ENCODE measurements around the gene ST7. TPM values are rescaled to one million over a fixed set of nuclear protein-coding genes. Genes with fewer than 3 reads are reported as not detected.
"Not testable (repeated sequence)": the region's sequence is repeated elsewhere in the genome, so short reads cannot be mapped to it uniquely, and the experiment has no call there.

The ST7 gene
- total and polyA plus RNA-seq, 8 donors = 7.5 to 49.0 (median 16.1) TPM

DNA sequence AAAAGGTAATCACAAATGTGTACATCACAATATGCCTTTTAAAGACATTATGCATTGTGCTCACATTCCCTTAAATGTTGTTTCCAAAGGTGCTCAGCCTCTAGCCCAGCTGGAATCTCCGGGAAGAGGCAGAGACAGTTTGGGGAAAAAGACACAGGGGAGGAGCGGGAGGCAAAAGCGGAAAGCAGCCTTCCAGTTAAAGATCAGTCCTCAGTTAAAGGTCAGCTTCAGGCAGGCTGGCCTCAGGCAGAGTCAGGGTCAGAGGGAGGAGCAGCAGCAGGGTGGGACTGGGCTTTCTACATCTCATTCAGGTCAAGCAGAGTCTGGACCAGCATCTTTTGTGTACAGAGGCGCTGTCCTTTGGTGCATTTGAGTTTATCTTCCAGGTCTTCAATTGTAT, 18.6 kb downstream of the ST7 start:
- WGBS, 5 donors = 86 to 96% (median 93%) methylated on average over 4 of the region's 4 CpGs

GRCh38 chr7:116975024-116975423, 21.7 kb downstream of the ST7 start:
- H3K4me3 ChIP-seq; H3K36me3 ChIP-seq; H3K27me3 ChIP-seq; H3K9me3 ChIP-seq; H3K27ac ChIP-seq; intact Hi-C loops (cut with DNase I; ENCODE audit: low total_unique reads); H3K4me1 ChIP-seq; DNase-seq: not testable (repeated sequence)
- WGBS, 5 donors = 78 to 100% (median 89%) methylated on average over 3 of the region's 3 CpGs

More for the DNA sequence above, 18.6 kb downstream of the ST7 start:
- TF ChIP-seq, protein P1, sequence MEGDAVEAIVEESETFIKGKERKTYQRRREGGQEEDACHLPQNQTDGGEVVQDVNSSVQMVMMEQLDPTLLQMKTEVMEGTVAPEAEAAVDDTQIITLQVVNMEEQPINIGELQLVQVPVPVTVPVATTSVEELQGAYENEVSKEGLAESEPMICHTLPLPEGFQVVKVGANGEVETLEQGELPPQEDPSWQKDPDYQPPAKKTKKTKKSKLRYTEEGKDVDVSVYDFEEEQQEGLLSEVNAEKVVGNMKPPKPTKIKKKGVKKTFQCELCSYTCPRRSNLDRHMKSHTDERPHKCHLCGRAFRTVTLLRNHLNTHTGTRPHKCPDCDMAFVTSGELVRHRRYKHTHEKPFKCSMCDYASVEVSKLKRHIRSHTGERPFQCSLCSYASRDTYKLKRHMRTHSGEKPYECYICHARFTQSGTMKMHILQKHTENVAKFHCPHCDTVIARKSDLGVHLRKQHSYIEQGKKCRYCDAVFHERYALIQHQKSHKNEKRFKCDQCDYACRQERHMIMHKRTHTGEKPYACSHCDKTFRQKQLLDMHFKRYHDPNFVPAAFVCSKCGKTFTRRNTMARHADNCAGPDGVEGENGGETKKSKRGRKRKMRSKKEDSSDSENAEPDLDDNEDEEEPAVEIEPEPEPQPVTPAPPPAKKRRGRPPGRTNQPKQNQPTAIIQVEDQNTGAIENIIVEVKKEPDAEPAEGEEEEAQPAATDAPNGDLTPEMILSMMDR (IDR thresholded peaks at IDR 0.05) = no peak
- no peaks in the 10 kb centered on the region for H3K36me3 ChIP-seq
- no peak overlapping the region for H3K4me3 ChIP-seq
- peaks cover 0 to 21% (median 5%) of the 10 kb centered on the region in 4 donors for H3K4me1 ChIP-seq
- DNase-seq = no peak
- intact Hi-C loops (cut with DNase I; ENCODE audit: low total_unique reads) = no loop called here
- H3K27me3 ChIP-seq = no peaks in the 10 kb centered on the region
- no peak overlapping the region for H3K27ac ChIP-seq
- H3K9me3 ChIP-seq = no peaks in the 10 kb centered on the region

GRCh38 chr7:116977172-116977571, 23.9 kb downstream of the ST7 start:
- Histone ChIP-seq H3K27ac (no peak overlapping the region), H3K9me3 (no peaks in the 10 kb centered on the region), H3K4me3 (no peak overlapping the region), H3K27me3 (no peaks in the 10 kb centered on the region), H3K36me3 (no peaks in the 10 kb centered on the region), H3K4me1 (peaks cover 0 to 4% (median 0%) of the 10 kb centered on the region in 4 donors)
- WGBS, 5 donors = 89 to 97% (median 95%) methylated on average over 1 of the region's 1 CpG
- DNase-seq = no peak
- intact Hi-C loops (cut with DNase I; ENCODE audit: low total_unique reads) = no loop called here
- TF ChIP-seq EP300 (IDR thresholded peaks at IDR 0.05) (no peak), POLR2AphosphoS5 (IDR thresholded peaks at IDR 0.05) (no peak), POLR2A (IDR thresholded peaks at IDR 0.05) (no peak)
- TF ChIP-seq, protein P1 (IDR thresholded peaks at IDR 0.05) = no peak

- no peaks in the 10 kb centered on the region for H3K9me3 ChIP-seq
- intact Hi-C loops (cut with DNase I; ENCODE audit: low total_unique reads) = no loop called here
- 69 to 91% (median 88%) methylated on average over 1 of the region's 1 CpG for WGBS, 5 donors
- H3K36me3 ChIP-seq = no peaks in the 10 kb centered on the region
- TF ChIP-seq, protein P1 (IDR thresholded peaks at IDR 0.05) = no peak
- H3K27me3 ChIP-seq = no peaks in the 10 kb centered on the region
- H3K4me1 ChIP-seq = peaks cover 0 to 4% (median 0%) of the 10 kb centered on the region in 4 donors
- no peak overlapping the region for H3K27ac ChIP-seq
- DNase-seq = no peak
- H3K4me3 ChIP-seq = no peak overlapping the region
Observed at GRCh38 chr7:116978006-116978405, 24.7 kb downstream of the ST7 start.

DNA sequence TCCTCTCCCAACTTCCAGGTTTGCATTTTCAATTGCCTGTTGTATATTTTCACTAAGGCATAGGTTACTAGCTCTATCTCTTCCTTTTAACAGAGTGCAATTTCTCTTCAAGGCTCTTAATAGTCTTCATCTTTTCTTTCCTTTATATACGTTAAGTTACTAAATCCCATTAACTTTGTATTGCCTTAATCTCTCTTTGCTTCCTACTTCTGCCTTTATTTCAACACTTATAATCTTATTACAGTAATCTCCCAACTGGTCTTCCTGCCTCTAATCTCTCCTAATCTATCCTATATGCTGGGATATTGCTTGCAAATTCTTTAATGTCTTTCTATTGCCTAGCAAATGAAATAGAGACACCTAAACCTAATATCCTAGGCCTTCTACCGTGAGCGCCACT, 26.1 kb downstream of the ST7 start:
- intact Hi-C loops (cut with DNase I; ENCODE audit: low total_unique reads) = no loop called here
- WGBS, 5 donors = 90 to 96% (median 92%) methylated on average over 3 of the region's 3 CpGs
- no peak overlapping the region for H3K27ac ChIP-seq

More for the DNA sequence above, 26.1 kb downstream of the ST7 start:
- Histone ChIP-seq H3K36me3 (no peaks in the 10 kb centered on the region), H3K4me3 (no peak overlapping the region), H3K9me3 (no peaks in the 10 kb centered on the region), H3K4me1 (peaks cover 0 to 4% (median 0%) of the 10 kb centered on the region in 4 donors), H3K27me3 (no peaks in the 10 kb centered on the region)
- no peak for DNase-seq
- no peak for TF ChIP-seq POLR2AphosphoS5 (IDR thresholded peaks at IDR 0.05)
- TF ChIP-seq EP300 (IDR thresholded peaks at IDR 0.05) = no peak
- TF ChIP-seq, protein P1 (IDR thresholded peaks at IDR 0.05) = no peak
- no peak for TF ChIP-seq POLR2A (IDR thresholded peaks at IDR 0.05)
